Measurements from ENCODE around the gene STARD3NL.
"Not testable (repeated sequence)": the region's sequence is repeated elsewhere in the genome, so short reads cannot be mapped to it uniquely, and the experiment has no call there.

STARD3NL gene

DNA sequence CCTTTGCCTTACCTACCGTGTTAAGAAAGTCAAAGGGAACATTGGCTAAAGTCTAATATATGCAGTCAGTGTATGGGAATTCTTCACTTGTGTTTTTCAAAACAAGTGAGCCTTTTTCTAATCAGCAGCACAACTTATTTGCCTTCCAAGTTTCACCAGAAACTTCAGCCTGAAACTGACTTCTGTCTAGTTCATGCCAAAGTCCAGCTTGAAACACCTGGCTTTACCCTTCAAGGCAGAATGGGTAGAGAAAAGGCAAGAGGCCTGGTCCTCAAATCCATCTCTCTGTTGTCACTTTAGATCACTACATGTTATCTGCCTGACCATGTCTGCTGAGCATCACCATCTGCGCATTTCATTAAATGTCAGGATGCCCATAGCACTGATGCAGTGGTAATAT, 92.4 kb downstream of the STARD3NL start:
- DNase-seq: not testable (repeated sequence)

- DNase-seq: no peak
These were observed 95.4 kb downstream of the STARD3NL start, which contains the start of gene TARP for GRCh38 chr7:38273286-38273995. Gene TARP, minus strand, starts transcription at chr7:38273636.

DNA sequence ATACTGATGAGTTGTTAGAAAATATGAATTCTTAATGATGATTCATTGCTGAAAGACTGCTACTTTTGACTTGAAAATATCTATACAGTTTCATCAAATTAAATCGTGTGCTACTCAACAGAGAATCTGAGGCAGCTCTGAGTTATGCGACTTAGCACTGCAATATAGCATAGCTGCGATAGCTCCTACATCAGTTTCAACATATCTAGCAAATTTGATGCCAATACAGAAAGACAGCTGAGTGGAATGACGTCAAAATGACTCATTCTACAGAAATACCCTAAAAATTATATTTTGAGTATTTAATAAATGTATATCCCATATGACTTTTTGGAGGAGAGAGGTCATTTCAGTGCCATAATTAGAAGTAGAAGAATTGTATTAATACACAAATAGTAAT, 96.4 kb downstream of the STARD3NL start:
- no peak for DNase-seq

- no peak for DNase-seq
These were observed 97.0 kb downstream of the STARD3NL start for GRCh38 chr7:38274927-38275620.

DNA sequence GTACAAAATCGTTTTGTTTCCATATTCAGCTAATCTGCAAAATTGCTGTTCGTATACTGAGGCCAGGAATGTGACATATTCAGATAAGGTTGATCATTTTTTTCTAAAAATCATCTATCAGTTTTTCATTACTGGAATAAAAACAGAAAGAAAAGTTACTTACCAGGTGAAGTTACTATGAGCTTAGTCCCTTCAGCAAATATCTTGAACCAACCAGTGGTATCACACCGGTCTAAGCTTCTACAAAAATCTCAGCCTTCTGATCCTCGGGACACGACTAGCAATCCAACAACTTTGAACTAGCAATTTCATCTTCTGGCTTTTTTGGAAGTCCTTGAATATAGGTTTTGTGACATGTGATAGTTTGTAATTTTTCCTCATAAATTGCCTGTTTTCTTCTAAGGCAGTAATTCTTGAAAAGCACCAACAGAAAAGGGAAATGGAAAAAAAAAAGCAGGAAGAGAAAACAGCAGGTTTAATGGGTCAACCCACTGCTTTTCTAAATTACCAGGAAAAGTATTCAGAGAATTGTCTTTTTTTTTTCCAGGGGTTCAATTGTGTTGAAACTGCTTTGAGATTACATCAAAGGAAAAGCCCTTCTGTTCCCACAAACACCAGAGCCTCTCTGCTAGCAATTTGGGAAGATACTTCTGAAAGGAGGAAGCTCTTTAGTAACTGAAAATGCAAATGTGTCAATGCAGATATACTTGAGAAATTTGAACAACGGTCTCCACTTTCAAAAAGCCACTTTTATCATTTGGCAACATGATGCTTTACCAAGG, 98.2 kb downstream of the STARD3NL start:
- DNase-seq: no peak

DNA sequence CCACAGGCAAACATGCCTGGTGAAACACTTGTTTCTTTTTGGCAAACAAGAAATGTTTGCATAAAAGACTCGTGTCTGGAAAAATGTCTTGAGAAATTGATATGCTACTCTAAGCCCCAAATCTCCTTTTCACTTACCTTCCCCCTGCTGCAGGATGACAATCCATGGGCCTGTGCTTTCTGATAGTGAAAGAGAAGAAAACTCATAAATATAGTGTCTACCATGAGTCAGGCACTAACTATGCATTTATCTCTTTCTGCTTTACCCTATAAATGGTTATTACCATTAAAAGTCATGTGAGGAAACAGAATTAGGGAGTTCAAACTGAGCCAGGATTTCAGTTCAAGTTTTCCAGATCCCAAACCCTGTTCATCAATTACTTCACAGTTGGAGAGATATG, 102.0 kb downstream of the STARD3NL start:
- DNase-seq: no peak
